TTC549 (cell line): ENCODE results near the gene GHR.

Experiments
- FAIRE-seq: peaks from 2 replicates; lab custom pipeline; 2012; peaks lifted over from hg19 to GRCh38; lab: Jason Lieb, UNC

Gene GHR

GRCh38 chr5:42462083-42462482 is 38.8 kb downstream of the GHR start:
- no peak for FAIRE-seq

GRCh38 chr5:42467572-42467971 is 44.3 kb downstream of the GHR start:
- FAIRE-seq, result no peak

GRCh38 chr5:42467981-42468524 is 44.8 kb downstream of the GHR start:
- no peak for FAIRE-seq

- FAIRE-seq, result no peak
These were observed 60.4 kb downstream of the GHR start for GRCh38 chr5:42483472-42484154.

- no peak for FAIRE-seq
These were observed 63.8 kb downstream of the GHR start for GRCh38 chr5:42487077-42487476.

GRCh38 chr5:42487821-42488220 is 64.6 kb downstream of the GHR start:
- no peak for FAIRE-seq

- FAIRE-seq, result no peak
These were observed 67.6 kb downstream of the GHR start for GRCh38 chr5:42490831-42491230.

GRCh38 chr5:42491699-42492098 is 68.5 kb downstream of the GHR start:
- FAIRE-seq, result no peak

- no peak for FAIRE-seq
These were observed 69.7 kb downstream of the GHR start for GRCh38 chr5:42492974-42493373.

- no peak for FAIRE-seq
These were observed 71.2 kb downstream of the GHR start for GRCh38 chr5:42494414-42494813.

- FAIRE-seq, result no peak
These were observed 72.7 kb downstream of the GHR start for GRCh38 chr5:42495914-42496313.

GRCh38 chr5:42496397-42497156 is 73.3 kb downstream of the GHR start:
- no peak for FAIRE-seq

GRCh38 chr5:42498000-42498399 is 74.8 kb downstream of the GHR start:
- FAIRE-seq, result no peak

- FAIRE-seq, result no peak
These were observed 75.8 kb downstream of the GHR start for GRCh38 chr5:42499016-42499415.

GRCh38 chr5:42500003-42500599 is 76.9 kb downstream of the GHR start:
- no peak for FAIRE-seq

GRCh38 chr5:42502613-42503470 is 79.6 kb downstream of the GHR start:
- no peak for FAIRE-seq

- no peak for FAIRE-seq
These were observed 83.4 kb downstream of the GHR start for GRCh38 chr5:42506662-42507061.

- no peak for FAIRE-seq
These were observed 84.3 kb downstream of the GHR start for GRCh38 chr5:42507451-42508097.

GRCh38 chr5:42513246-42513645 is 90.0 kb downstream of the GHR start:
- no peak for FAIRE-seq

GRCh38 chr5:42514754-42515153 is 91.5 kb downstream of the GHR start:
- FAIRE-seq, result no peak

GRCh38 chr5:42515504-42515903 is 92.3 kb downstream of the GHR start:
- FAIRE-seq, result no peak
